Activated T-cell treated with anti-CD3 and anti-CD28 coated beads for 1 hour (primary cell): ENCODE results near the gene R3HDM1.
"Not testable (repeated sequence)": the region's sequence is repeated elsewhere in the genome, so short reads cannot be mapped to it uniquely, and the experiment has no call there.

Experiments used
- DNase-seq: peaks from one replicate; pipeline ENCODE4 v3.0.0-alpha.2; 2020; ENCODE audit warnings: low read depth

R3HDM1 gene

GRCh38 chr2:135647836-135648579 lies 116.7 kb downstream of the R3HDM1 start:
- DNase-seq, result no peak

- no peak for DNase-seq
Observed at GRCh38 chr2:135650721-135651120, 119.4 kb downstream of the R3HDM1 start.

DNA sequence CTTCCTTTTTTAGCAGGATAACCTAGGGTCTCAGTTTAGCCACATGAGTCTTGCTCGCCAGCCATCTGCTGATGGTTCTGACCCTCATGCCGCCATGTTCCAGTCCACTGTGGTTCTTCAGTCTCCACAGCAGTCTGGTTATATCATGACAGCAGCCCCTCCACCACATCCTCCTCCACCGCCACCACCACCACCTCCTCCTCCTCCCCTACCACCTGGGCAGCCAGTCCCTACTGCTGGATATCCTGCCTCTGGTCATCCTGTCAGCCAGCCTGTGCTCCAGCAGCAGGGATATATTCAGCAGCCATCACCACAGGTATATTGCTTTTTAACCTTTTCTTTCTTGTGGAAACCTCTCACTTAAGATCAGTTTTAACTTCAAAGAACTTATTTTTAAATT lies 120.4 kb downstream of the R3HDM1 start:
- DNase-seq, result no peak

- DNase-seq, result not testable (repeated sequence)
Observed at GRCh38 chr2:135654239-135654638, 123.0 kb downstream of the R3HDM1 start.

GRCh38 chr2:135657806-135658582 lies 126.7 kb downstream of the R3HDM1 start:
- peak; percentile 38 for DNase-seq

GRCh38 chr2:135662088-135662487 lies 130.8 kb downstream of the R3HDM1 start:
- no peak for DNase-seq

DNA sequence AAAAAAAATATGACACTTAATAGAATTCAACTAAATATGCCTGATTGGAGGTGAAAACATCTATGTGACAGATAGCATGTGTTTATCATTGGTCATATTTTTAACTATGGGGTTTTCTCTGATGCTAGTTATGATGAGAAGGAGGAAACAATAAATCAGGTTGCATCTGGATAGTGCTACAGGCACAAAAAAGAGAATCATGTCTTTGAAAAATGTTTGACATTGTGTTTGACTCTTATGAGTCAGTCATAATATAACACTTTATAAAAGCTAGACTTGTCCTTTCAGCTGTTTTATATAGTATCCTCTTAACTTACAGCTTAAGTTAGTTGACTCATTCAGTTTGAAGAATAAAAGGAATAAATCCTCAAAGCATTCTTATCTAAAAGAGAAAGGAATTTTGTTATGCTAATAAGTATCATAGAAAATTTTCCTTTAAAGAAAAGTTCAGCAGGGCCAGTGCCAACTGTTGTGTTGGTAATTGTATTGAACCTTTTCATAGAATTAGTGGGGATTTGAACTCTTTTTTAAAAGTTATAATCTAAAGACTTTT lies 131.9 kb downstream of the R3HDM1 start:
- no peak for DNase-seq

GRCh38 chr2:135664623-135665068 lies 133.4 kb downstream of the R3HDM1 start:
- DNase-seq, result no peak

DNA sequence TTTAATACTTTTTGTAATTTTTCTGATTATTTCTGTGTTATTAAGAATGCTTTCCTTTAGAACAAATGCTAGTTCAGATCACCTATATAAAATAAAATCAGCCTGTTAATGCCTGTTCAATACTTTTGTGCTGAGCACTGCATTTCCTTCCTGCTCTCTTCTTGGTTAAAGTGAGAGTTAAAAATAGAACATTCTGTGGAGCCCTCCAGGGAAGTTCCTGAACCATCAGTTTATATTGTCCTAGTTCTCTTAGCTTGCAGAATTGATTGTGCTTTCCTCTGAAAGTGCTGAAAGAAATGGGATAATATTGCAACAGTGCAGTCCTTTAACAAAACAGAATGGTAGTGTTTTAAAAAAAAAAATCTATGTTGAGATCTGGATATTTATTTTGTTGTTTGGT lies 135.8 kb downstream of the R3HDM1 start:
- DNase-seq, result no peak

DNA sequence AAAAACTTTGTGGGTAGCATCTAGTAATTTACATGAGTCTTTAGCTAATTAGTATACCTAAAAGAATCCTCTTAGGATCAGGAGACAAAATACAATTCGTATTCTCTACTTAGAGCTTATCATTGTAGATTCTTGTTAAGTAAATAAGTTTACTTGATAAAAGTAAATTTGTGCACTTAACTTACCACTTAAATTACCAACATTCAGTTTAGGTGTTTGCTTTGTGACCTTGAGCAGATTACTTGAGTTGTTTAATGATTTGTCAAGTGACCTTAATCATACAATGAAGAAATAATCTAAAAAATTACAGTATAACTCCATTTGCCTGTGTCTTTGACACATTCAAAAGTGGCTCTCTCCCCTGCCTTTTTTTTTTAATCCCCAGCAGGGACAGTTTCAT lies 143.2 kb downstream of the R3HDM1 start:
- no peak for DNase-seq

DNA sequence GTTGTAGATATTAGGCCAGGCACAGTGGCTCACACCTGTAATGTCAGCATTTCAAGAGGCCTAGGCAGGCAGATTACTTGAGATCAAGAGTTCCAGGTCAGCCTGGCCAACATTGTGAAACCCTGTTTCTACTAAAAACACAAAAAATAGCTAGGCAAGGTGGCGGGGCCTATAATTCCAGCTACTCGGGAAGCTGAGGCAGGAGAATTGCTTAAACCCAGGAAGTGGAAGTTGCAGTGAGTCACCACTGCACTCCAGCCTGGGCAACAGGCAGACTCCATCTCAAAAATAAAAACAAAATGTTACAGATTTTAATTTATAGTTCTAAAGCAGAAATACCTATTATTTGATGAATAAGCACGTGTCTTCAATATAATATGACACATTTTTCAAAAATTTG lies 144.7 kb downstream of the R3HDM1 start:
- DNase-seq, result no peak

DNA sequence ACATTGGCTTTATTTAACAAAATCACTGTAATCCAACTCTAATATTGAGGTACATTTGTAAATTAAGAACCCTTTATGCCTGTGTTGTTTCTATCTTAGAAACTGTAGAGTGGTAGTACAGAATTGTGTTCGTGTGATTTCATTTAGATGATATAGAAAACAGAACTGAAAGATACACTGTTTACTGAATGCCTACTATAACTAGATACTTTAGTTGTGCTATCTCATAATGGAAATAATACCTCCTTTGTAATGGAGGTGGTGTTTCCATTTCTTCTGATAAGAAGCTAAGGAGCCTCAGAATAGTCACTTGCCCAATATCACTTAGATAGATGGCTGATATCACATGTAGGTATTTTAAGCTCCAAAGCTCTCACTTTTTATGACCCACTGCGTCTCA lies 147.8 kb downstream of the R3HDM1 start:
- no peak for DNase-seq

DNA sequence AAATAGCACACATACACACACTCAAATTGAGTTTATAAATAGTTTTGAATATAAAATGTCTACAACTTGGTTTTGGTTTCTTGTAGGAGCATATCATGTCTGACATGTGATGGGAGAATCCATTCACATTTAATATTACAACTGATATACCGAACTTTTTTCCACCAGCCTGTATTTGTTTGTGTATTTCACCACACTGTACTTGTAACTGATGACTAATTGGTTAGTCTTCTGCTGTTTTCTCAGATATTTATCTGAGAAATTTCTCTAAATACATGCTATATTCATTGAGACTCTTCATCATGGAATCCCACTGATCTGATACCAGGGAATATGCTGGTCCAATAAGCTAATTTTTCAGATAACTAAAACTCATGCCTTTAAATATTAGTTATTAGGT lies 154.1 kb downstream of the R3HDM1 start:
- DNase-seq, result no peak

DNA sequence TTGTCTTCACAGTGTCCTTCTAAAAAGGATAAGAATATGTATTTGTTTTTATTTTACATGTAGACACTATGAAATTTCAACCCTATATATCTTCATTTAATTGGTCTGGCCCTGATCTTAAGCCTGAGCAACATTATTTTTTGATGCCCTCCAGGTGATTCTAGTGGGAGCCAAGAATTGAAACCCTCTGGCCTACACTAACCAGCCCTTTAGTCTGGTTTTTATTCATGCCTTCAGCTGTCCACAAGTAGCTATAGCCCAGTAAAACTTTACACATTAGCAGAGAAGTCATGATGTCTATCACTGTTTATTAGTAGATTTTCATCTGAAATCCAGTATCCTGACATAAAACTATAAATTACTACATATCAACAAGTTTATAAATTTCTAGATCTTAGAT lies 157.7 kb downstream of the R3HDM1 start:
- no peak for DNase-seq

- no peak for DNase-seq
Observed at GRCh38 chr2:135689679-135690078, 158.4 kb downstream of the R3HDM1 start.

GRCh38 chr2:135694711-135695110 lies 163.4 kb downstream of the R3HDM1 start:
- DNase-seq, result no peak

GRCh38 chr2:135698838-135699237 lies 167.6 kb downstream of the R3HDM1 start:
- no peak for DNase-seq

GRCh38 chr2:135701442-135701841 lies 170.2 kb downstream of the R3HDM1 start:
- DNase-seq, result no peak

- no peak for DNase-seq
Observed at GRCh38 chr2:135703300-135703699, 172.0 kb downstream of the R3HDM1 start.

- DNase-seq, result not testable (repeated sequence)
Observed at GRCh38 chr2:135704075-135704474, 172.8 kb downstream of the R3HDM1 start.

DNA sequence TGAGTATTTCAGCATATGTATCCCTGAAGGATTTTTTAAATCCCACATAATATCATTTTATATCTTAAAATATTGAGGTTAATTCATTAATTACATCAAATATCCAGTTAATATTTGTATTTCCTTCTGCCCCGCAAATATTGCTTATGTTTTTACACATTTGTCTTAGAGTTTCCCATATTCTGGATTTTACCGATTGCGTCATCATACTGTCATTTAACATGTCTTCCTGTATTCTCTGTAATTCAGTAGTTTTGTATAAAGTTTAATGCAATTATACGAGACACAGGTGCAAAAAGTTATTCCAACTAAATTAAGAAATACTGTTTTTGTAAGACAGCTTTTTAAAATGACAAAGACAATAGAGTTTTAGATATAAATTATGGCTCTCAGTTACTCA lies 176.9 kb downstream of the R3HDM1 start:
- no peak for DNase-seq

GRCh38 chr2:135709992-135710391 lies 178.7 kb downstream of the R3HDM1 start:
- DNase-seq, result peak; percentile 77

DNA sequence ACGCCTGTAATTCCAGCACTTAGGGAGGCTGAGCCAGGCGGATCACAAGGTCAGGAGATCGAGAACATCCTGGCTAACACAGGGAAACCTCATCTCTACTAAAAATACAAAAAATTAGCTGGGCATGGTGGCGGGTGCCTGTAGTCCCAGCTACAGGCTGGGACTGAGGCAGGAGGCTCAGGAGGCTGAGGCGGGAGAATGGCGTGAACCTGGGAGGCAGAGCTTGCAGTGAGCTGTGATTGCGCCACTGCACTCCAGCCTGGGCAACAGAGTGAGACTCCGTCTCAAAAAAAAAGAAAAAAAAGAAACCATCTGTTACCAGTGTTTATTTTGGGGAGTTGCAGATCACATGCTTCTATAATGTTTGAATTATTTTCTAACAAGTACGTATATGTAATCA lies 183.8 kb downstream of the R3HDM1 start:
- DNase-seq, result not testable (repeated sequence)
